Suprapubic skin (tissue), 3 donors: ENCODE results near the gene SIRT5.

Source experiments
- CTCF ChIP-seq, 2 donors: fragments of 200-600 bp in 1 of 2; fragments of 450-650 bp in 1 of 2; sonication (generic) in 1 of 2; IDR thresholded peaks; one replicate each; pipeline ENCODE4 v1.5.1; 2016 to 2019; ENCODE audit warnings: antibody characterized with exemption in 2 of 2, mild to moderate bottlenecking in 1 of 2, moderate library complexity in 1 of 2
- EP300 ChIP-seq: sonication (generic); formaldehyde crosslinking; IDR thresholded peaks from one replicate; pipeline ENCODE4 v1.6.1; 2017; ENCODE audit warnings: antibody characterized with exemption
- POLR2A ChIP-seq, 2 donors: fragments of 450-650 bp; IDR thresholded peaks; one replicate each; pipeline ENCODE4 v1.6.1; 2017; ENCODE audit warnings: antibody characterized with exemption in 2 of 2, mild to moderate bottlenecking in 2 of 2, moderate library complexity in 2 of 2

GRCh38 chr6:13528232-13528631 is 46.2 kb upstream of the SIRT5 start:
- TF ChIP-seq EP300 = no peak
- TF ChIP-seq POLR2A (IDR thresholded peaks at IDR 0.05) = no peak
- no peak for TF ChIP-seq CTCF (IDR thresholded peaks at IDR 0.05)
